OCI-LY3 (cell line): ENCODE results near the gene FARP1.
"Not testable (repeated sequence)": the region's sequence is repeated elsewhere in the genome, so short reads cannot be mapped to it uniquely, and the experiment has no call there.

Experiments
- H2AFZ ChIP-seq: fragments of 200-600, 300-600 bp; shearing (Covaris generic); 2 replicates; pipeline ENCODE4 v1.6.0; 2014; ENCODE audit warnings: antibody characterized with exemption, low read depth, low read length
- H3K27ac ChIP-seq: fragments of 200-600, 300-600 bp; sonication (generic); 2 replicates; pipeline ENCODE4 v1.5.1; 2014; ENCODE audit warnings: mild to moderate bottlenecking, low read length, moderate library complexity, mixed read lengths
- H3K27me3 ChIP-seq: fragments of 200-600, 300-600 bp; sonication (generic); 2 replicates; pipeline ENCODE4 v1.6.1; 2014; ENCODE audit warnings: low read depth, low read length, mixed read lengths
- H3K36me3 ChIP-seq: fragments of 200-600, 300-600 bp; sonication (generic); replicated peaks from 2 replicates; pipeline ENCODE3; 2014; ENCODE audit warnings: low read depth, low read length, mixed read lengths
- H3K4me1 ChIP-seq: fragments of 300-600, 200-600 bp; sonication (generic); 2 replicates; pipeline ENCODE4 v1.6.1; 2014; ENCODE audit warnings: low read length, mixed read lengths
- H3K4me2 ChIP-seq: fragments of 200-600, 300-600 bp; sonication (generic); 2 replicates; pipeline ENCODE4 v1.6.1; 2014; ENCODE audit warnings: low read length, mixed read lengths
- H3K4me3 ChIP-seq: fragments of 300-600, 200-600 bp; sonication (generic); 2 replicates; pipeline ENCODE4 v1.5.1; 2014; ENCODE audit warnings: antibody characterized with exemption, mild to moderate bottlenecking, low read length, moderate library complexity
- H3K79me2 ChIP-seq: fragments of 300-600, 200-600 bp; shearing (Covaris generic); 2 replicates; pipeline ENCODE4 v1.6.1; 2014; ENCODE audit warnings: mild to moderate bottlenecking, low read length, mixed read lengths
- H3K9ac ChIP-seq: fragments of 300-600, 200-600 bp; shearing (Covaris generic); 2 replicates; pipeline ENCODE4 v1.6.0; 2014; ENCODE audit warnings: mild to moderate bottlenecking, low read length, moderate library complexity
- H3K9me3 ChIP-seq: fragments of 200-600, 300-600 bp; shearing (Covaris generic); 2 replicates; pipeline ENCODE4 v1.6.1; 2014; ENCODE audit warnings: low read length, mixed read lengths; ENCODE audit not compliant: insufficient read depth
- H4K20me1 ChIP-seq: fragments of 200-600, 300-600 bp; sonication (generic); 2 replicates; pipeline ENCODE4 v1.6.1; 2016; ENCODE audit warnings: low read length, mixed read lengths; ENCODE audit not compliant: insufficient read depth
- EZH2phosphoT487 ChIP-seq: fragments of 200-600 bp; shearing (Covaris generic); IDR thresholded peaks from 2 replicates; pipeline ENCODE4 v1.6.1; 2018; ENCODE audit warnings: antibody characterized with exemption, mixed run types, low read depth
- TF ChIP-seq, protein P1 (sequence below): fragments of 200-600, 300-600 bp; sonication (generic); IDR thresholded peaks from 2 replicates; pipeline ENCODE4 v1.5.1; 2014; ENCODE audit warnings: antibody characterized with exemption, low read length, low read depth

Gene FARP1

DNA sequence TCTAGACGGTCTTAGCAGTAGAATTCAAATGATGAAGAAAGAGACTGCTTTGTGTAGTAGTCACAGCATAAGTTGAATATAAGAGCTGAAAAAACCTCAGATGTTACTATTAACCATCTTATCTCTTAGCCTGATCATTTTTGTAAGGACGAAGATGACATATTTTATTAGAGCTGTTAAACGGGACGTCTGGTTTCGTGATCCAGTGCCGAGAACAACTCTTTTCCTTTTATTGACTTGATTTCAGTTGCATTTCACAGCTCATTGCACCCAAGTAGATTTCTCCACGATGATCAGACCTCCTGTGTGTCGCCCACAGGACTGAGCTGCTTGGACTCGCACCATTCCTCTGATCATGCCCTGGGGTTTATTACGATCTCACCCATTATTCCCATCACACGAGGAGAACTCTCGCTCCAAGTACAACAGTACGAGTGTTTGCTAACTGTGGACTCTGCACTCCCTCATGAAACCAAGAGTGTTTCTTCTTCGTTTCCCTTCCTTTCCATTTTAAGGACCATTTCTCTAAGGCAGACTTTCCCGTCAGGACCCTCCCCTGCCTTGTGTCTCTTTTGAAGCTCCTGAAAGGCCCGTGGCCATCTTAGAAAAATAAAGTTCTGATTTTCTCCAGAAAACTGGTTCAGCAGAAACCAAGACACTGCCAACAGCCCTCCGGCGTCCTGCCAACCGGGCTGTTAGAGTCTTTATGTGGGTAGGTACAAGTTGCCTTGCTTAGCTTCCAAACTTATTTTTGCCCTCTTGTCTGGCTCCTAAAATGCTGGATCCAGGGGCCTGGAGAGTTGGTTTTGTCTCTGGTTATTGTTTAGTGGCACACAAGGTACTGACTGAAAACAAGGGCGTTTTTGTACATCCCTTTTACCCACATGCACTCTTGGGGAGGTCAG lies 82.4 kb downstream of the FARP1 start:
- Histone ChIP-seq H3K4me1 (no peaks in the 10 kb centered on the region), H3K4me2 (no peak overlapping the region), H3K36me3 (no peaks in the 10 kb centered on the region), H3K27ac (no peak overlapping the region), H3K79me2 (no peaks in the 10 kb centered on the region), H3K4me3 (no peak overlapping the region), H3K9me3 (no peaks in the 10 kb centered on the region), H2AFZ (no peak overlapping the region), H3K9ac (no peak overlapping the region), H3K27me3 (0 out of 2 replicates have a peak, but pooled peaks cover 2% of the 10 kb centered on the region), H4K20me1 (no peaks in the 10 kb centered on the region)
- TF ChIP-seq, protein P1, sequence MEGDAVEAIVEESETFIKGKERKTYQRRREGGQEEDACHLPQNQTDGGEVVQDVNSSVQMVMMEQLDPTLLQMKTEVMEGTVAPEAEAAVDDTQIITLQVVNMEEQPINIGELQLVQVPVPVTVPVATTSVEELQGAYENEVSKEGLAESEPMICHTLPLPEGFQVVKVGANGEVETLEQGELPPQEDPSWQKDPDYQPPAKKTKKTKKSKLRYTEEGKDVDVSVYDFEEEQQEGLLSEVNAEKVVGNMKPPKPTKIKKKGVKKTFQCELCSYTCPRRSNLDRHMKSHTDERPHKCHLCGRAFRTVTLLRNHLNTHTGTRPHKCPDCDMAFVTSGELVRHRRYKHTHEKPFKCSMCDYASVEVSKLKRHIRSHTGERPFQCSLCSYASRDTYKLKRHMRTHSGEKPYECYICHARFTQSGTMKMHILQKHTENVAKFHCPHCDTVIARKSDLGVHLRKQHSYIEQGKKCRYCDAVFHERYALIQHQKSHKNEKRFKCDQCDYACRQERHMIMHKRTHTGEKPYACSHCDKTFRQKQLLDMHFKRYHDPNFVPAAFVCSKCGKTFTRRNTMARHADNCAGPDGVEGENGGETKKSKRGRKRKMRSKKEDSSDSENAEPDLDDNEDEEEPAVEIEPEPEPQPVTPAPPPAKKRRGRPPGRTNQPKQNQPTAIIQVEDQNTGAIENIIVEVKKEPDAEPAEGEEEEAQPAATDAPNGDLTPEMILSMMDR: no peak
- TF ChIP-seq EZH2phosphoT487: no peak

DNA sequence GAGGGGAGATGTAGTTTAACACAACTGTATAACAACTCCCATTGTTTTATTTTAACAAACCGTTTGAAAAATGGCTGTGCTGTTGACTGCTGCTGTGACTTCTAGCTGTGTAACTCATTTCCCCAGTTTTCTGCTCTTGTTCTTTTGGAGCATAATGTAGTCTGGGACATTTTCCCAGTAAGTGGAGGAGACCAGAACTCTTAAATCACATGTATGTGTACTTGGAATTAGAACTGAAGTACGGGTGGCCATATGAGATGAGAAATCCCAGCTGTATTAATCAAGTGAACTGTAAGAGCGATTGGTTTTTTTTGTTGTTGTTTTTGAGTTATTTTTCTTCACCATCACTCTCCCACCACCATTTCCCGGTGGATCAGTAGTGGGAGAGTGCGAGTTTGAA lies 83.6 kb downstream of the FARP1 start:
- no peak overlapping the region for H3K9ac ChIP-seq
- no peaks in the 10 kb centered on the region for H3K36me3 ChIP-seq
- H2AFZ ChIP-seq: no peak overlapping the region
- 0 out of 2 replicates have a peak, but pooled peaks cover 2% of the 10 kb centered on the region for H3K27me3 ChIP-seq
- no peak overlapping the region for H3K27ac ChIP-seq
- H3K79me2 ChIP-seq: no peaks in the 10 kb centered on the region
- no peak overlapping the region for H3K4me2 ChIP-seq
- H3K9me3 ChIP-seq: no peaks in the 10 kb centered on the region
- TF ChIP-seq, protein P1: no peak
- no peak for TF ChIP-seq EZH2phosphoT487
- no peaks in the 10 kb centered on the region for H3K4me1 ChIP-seq
- no peaks in the 10 kb centered on the region for H4K20me1 ChIP-seq
- no peak overlapping the region for H3K4me3 ChIP-seq

GRCh38 chr13:98228661-98229341 lies 85.9 kb downstream of the FARP1 start:
- Histone ChIP-seq H3K4me1 (no peaks in the 10 kb centered on the region), H3K9me3 (no peaks in the 10 kb centered on the region), H3K9ac (no peak overlapping the region), H3K27ac (no peak overlapping the region), H3K27me3 (0 out of 2 replicates have a peak, but pooled peaks cover 2% of the 10 kb centered on the region), H4K20me1 (no peaks in the 10 kb centered on the region), H3K79me2 (no peaks in the 10 kb centered on the region), H3K4me2 (no peak overlapping the region), H3K36me3 (no peaks in the 10 kb centered on the region), H3K4me3 (no peak overlapping the region), H2AFZ (no peak overlapping the region)
- TF ChIP-seq, protein P1: no peak
- TF ChIP-seq EZH2phosphoT487: no peak

DNA sequence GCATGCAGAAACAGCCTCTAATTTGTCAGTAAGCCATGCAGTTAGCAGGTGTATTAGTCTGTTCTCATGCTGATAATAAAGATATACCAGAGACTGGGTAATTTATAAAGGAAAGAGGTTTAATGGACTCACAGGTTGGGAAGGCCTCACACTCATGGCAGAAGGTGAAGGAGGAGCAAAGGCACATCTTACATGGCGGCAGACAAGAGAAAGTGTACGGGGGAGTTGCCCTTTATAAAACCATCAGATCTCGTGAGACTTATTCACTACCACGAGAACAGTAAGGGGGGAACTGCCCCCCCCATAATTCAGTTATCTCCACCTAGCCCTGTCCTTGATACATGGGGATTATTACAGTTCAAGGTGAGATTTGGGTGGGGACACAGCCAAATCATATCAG lies 87.9 kb downstream of the FARP1 start:
- H4K20me1 ChIP-seq, H3K27ac ChIP-seq, H2AFZ ChIP-seq, H3K4me2 ChIP-seq, H3K9ac ChIP-seq, H3K79me2 ChIP-seq, H3K9me3 ChIP-seq, H3K36me3 ChIP-seq, H3K4me3 ChIP-seq, H3K27me3 ChIP-seq, H3K4me1 ChIP-seq: not testable (repeated sequence)
